ENCODE results near the gene ADCY2. TPM values are rescaled to one million over a fixed set of nuclear protein-coding genes. Genes with fewer than 3 reads are reported as not detected.

Gene ADCY2
- total RNA-seq, 1 experiment from 2014 or later, result 31.3 TPM

DNA sequence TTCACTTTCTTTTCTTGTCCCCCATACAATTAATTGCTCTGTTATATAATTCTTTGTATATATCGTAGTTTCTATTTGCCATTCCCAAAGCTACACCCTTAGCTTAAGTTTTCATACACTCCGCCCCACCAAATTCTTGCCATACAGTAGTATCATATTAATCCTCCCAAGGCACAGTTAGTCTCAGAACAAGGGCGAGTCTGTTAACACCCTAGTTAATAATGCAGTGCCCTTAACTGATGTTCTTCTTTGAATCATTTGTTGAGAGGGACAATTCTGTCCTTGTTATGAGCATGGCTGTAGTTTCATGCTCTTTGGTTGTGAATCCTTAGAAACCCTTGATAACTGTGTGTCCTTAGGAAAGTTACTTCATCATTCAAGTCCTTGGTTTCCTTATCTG is 248.8 kb downstream of the ADCY2 start:
- Histone ChIP-seq H4K8ac (replicated peaks; ENCODE audit: insufficient read length, low read depth, low read length) (no peak overlapping the region), H3K18ac (ENCODE audit: insufficient read length, low read depth, low read length) (no peak overlapping the region), H3K9me3 (ENCODE audit: control insufficient read depth, low read depth, low read length) (no peaks in the 10 kb centered on the region), H2BK20ac (ENCODE audit: low read depth, low read length, poor library complexity, severe bottlenecking) (no peak overlapping the region), H3K27me3 (ENCODE audit: insufficient read depth, low read length) (no peaks in the 10 kb centered on the region), H3K23ac (ENCODE audit: insufficient read length, low read depth, low read length) (no peak overlapping the region), H3K9ac (ENCODE audit: extremely low read depth, insufficient read length, low read length) (no peak overlapping the region), H2AK5ac (ENCODE audit: insufficient read length, low read length) (no peak overlapping the region), H3K4ac (ENCODE audit: low read depth, low read length) (no peak overlapping the region), H3K27ac (ENCODE audit: insufficient read length, low read depth, low read length) (no peak overlapping the region), H4K20me1 (ENCODE audit: control insufficient read depth, insufficient read depth, insufficient read length) (no peaks in the 10 kb centered on the region), H3T11ph (ENCODE audit: low read length) (no peak overlapping the region), H3K56ac (ENCODE audit: insufficient read length, low read depth, low read length) (no peak overlapping the region), H2BK12ac (ENCODE audit: insufficient read length, low read depth, low read length) (no peak overlapping the region), H3K4me2 (ENCODE audit: insufficient read depth, insufficient read length, low read length) (no peak overlapping the region), H3K79me2 (ENCODE audit: insufficient read depth, low read length) (no peaks in the 10 kb centered on the region), H3K79me1 (ENCODE audit: insufficient read depth, low read depth, low read length, poor library complexity, severe bottlenecking) (no peaks in the 10 kb centered on the region), H3K14ac (ENCODE audit: insufficient read depth, low read length) (no peak overlapping the region), H2BK5ac (ENCODE audit: insufficient read length, low read length) (no peak overlapping the region), H2BK15ac (ENCODE audit: low read depth, low read length) (no peak overlapping the region), H2BK120ac (ENCODE audit: low read depth, low read length, poor library complexity, severe bottlenecking) (no peak overlapping the region), H4K91ac (ENCODE audit: insufficient read length, low read depth, low read length) (no peak overlapping the region), H2AFZ (ENCODE audit: low read length) (no peak overlapping the region), H3K23me2 (ENCODE audit: insufficient read length, low read depth, low read length, poor library complexity, severe bottlenecking) (no peaks in the 10 kb centered on the region), H4K5ac (ENCODE audit: insufficient read length, low read depth, low read length) (no peak overlapping the region), H3K4me1 (ENCODE audit: insufficient read depth, low read length) (0 out of 2 replicates have a peak, but pooled peaks cover 3% of the 10 kb centered on the region)
- TF ChIP-seq, protein P1, sequence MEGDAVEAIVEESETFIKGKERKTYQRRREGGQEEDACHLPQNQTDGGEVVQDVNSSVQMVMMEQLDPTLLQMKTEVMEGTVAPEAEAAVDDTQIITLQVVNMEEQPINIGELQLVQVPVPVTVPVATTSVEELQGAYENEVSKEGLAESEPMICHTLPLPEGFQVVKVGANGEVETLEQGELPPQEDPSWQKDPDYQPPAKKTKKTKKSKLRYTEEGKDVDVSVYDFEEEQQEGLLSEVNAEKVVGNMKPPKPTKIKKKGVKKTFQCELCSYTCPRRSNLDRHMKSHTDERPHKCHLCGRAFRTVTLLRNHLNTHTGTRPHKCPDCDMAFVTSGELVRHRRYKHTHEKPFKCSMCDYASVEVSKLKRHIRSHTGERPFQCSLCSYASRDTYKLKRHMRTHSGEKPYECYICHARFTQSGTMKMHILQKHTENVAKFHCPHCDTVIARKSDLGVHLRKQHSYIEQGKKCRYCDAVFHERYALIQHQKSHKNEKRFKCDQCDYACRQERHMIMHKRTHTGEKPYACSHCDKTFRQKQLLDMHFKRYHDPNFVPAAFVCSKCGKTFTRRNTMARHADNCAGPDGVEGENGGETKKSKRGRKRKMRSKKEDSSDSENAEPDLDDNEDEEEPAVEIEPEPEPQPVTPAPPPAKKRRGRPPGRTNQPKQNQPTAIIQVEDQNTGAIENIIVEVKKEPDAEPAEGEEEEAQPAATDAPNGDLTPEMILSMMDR (conservative IDR thresholded peaks at IDR 0.05), result no peak
- H3K9me3 Mint-ChIP-seq, result peaks cover 8 to 13% of the 10 kb centered on the region in 2 experiments; a peak in 4 of 5 replicates
- peaks cover 4 to 14% (median 10%) of the 10 kb centered on the region in 3 experiments; a peak in 6 of 7 replicates for H3K36me3 Mint-ChIP-seq (ENCODE audit: insufficient read depth in 1 of 3, low read depth in 3 of 3)
- no CpG with 5 or more reads among the region's 3 CpGs for WGBS (ENCODE audit: extremely low coverage, insufficient read length, low lambda C conversion rate)
- no peaks in the 10 kb centered on the region for H3K27me3 Mint-ChIP-seq (ENCODE audit: low read depth)
- H3K4me1 Mint-ChIP-seq, result peaks cover 12 to 18% of the 10 kb centered on the region in 2 experiments
- H3K4me3 Mint-ChIP-seq, result no peak overlapping the region
- H3K27ac Mint-ChIP-seq, result no peak overlapping the region
- DNase-seq, result no peak

Measured in H9 (cell line).